ENCODE data around the gene TMEM39A.
A peak's percentile ranks its signal among the peaks of the same experiment; 100 is the strongest.

The TMEM39A gene, protein sequence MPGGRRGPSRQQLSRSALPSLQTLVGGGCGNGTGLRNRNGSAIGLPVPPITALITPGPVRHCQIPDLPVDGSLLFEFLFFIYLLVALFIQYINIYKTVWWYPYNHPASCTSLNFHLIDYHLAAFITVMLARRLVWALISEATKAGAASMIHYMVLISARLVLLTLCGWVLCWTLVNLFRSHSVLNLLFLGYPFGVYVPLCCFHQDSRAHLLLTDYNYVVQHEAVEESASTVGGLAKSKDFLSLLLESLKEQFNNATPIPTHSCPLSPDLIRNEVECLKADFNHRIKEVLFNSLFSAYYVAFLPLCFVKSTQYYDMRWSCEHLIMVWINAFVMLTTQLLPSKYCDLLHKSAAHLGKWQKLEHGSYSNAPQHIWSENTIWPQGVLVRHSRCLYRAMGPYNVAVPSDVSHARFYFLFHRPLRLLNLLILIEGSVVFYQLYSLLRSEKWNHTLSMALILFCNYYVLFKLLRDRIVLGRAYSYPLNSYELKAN

DNA sequence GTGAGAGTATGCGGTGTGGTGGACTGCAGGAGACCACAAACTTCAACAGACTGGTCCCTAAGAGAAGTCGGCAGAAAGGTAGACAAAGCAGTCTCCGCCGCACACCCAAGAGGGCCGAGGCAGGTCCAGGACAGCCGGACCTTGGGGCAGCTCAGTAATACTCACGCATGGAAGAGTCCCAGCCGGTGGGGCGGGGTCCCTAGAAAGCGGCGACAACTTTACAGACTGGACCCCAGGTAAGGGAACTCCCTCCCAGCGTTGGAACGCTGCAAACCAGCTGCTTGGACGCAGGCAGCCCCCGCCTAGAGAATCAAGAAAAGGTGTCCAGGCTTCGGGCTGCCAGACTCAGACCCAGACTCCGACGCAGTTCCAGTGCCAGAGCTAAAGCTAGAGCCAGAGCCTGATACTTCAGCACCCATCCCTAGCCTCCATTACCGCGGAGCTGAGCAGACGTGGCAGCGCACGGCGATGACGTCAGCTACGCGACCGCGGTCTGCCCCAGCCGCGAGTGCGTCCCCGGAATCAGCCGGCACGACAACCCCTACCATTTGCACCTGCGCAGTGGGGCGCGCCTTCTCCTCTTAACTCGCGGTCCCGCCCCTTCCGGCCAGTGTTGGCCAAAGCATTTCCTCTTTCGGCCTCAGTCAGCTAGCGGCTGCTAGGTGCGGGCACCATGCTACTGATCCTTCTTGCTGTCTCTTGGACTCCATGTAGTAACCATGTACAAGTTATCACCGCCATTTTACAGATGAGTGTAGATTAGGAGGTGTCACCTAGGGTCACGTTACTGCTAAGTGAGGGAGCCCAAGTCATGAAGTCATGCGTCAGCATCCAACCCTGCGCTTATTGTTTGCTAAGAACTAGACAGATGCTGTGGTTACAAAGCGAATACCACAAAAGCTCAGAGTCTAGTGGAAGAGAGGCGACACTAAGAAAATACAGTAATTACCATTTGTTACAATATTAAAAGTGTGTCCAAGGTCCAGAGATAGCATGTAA, at the start of gene TMEM39A:
TSS of gene TMEM39A (minus strand) at position 445 of the 999 bp plus-strand sequence. CDS start 1,541 bp downstream, outside the sequence.
- peak; percentile 100 for DNase-seq

DNA sequence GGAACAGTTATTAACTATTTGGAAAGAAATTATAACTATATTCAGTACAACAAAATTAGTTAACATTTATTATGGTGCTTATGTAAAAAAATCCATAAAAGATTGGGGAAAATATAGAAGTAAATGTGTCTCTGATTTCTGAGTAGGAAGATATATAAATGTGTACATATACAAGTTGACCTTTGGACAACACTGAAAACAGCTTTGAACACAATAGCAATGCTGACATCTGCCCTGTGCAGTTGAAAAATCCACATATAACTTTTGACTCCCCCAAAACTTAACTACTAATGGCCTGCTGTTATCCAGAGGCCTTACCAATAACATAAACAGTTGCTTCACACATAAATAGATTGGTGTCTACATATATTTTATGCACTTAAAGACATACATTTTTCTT, 47.3 kb upstream of the TMEM39A start:
- DNase-seq: no peak

DNA sequence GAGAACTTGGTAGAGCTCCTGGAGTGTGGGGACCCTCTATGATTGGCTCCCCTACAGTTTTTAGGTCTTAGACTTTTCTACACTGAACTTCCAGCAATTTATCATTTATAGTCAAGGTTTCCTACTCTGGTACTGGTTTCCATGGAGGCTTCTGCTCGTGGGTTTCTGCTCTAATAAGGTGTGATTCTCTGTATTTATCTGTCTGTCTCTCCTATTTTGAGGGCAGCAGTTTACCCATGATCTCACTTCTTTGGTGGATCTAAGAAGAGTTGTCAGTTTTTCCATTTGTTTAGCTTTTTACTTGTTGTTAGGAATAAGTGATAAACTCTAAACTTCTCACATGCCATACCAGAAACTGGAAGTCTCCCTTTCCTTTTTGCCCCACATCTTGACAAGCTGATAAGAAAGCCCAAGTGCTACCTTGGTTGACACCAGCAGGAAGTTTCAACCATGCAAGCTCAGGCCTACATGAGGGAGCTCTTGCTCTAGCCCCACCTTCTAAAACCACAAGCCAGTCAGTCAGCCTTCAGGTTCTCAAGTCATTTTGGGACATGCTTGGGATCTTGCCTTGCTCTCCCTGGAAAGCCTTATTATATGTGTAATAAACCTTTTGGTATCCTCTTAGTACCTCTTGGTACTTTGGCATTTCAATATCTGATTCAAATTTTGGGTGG, 44.9 kb upstream of the TMEM39A start:
- peak; percentile 39 for DNase-seq

DNA sequence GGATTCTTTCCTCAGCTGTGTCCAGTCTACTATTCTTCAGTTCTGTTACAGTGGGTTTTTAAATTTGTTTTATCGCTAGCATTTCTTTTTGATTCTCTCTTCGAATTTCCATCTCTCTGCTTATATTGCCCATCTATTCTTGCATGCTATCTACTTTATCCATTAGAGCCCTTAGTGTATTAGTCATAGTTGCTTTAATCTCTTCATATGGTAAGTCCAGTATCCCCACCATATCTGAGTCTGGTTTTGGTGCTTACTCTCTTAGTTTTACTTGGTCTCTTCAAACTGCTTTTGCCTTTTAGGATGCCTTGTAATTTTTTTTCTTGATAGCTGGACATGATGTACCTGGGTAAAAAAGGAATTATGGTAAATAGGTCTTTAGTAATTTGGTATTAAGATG, 44.0 kb upstream of the TMEM39A start:
- DNase-seq: no peak

DNA sequence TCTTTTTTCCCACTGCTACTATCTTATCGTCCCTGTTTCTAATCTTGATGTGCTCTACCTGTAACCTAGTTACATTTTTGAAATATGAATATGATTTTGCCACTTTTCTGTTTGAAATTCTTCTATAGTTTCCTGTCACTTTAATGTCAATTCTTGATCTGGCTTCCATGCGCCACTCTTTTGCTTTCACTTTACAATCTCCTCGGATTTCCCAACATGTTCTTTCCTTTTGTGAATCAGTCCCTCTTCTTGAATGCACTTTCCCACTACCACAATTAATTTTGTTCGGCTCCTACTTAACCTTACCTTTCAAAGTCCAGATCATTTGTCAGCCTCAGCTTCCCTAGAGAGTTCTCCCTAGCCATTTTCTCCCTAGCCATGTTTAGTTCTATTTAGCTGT, 43.2 kb upstream of the TMEM39A start:
- DNase-seq: no peak

DNA sequence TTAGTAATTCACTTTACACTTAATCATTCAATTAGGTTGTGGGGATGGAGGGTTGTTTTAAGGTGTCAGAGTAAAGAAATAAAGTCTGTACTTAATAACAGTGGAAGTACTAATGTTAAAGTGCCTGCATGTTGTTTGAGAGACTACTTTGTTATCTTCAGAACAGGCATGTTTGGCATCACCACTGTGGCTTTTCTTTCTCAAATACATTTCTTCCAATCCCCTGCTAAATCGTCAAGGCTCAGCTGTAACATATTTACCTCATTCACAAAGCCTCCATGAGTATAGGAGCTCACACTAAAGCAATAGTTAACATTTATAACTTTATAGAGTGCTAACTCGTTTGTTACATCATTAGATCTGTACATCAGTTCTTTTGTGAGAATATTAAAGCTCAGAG, 37.5 kb upstream of the TMEM39A start:
- DNase-seq: no peak

DNA sequence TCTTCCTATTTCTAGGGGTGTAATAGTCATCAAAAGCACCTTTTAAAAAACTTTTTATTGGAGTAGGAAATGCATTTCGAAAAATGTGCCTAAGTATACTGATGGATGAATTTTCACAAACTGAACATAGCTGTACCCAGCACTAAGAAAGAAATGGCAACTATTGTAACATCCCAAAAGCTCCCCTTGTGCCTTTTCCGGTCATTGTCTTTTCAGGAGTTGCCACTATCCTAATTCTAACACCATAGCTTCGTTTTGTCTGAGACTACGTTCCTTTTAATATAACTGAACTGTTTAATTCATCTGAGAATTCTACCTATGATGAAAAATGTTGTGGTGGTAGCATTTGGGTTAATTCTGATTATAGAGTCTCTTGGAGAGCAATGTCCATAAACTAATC, 36.9 kb upstream of the TMEM39A start:
- no peak for DNase-seq

DNA sequence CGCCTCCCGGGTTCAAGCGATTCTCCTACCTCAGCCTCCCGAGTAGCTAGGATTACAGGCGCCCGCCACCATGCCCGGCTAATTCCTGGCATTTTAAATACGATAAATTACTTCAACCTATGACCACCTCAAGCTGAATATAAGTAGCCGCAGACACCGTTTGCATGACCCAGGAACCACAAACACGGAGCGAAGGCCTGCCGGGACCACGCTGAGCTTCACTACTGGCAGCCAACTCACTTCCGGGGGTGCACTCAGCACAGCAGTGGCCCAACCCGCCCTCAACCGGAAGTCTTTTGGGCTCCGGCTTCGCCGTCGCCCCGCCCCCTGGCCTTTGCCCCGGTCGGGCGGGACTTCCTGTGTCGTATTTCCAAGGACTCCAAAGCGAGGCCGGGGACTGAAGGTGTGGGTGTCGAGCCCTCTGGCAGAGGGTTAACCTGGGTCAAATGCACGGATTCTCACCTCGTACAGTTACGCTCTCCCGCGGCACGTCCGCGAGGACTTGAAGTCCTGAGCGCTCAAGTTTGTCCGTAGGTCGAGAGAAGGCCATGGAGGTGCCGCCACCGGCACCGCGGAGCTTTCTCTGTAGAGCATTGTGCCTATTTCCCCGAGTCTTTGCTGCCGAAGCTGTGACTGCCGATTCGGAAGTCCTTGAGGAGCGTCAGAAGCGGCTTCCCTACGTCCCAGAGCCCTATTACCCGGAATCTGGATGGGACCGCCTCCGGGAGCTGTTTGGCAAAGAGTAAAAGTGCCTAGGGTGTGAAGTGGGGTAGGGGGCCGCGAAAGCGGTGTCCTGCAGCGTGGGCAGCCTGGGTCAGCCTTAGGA, 35.0 kb upstream of the TMEM39A start, which contains the start of gene TIMMDC1:
TSS of gene TIMMDC1 (plus strand) at position 362 of the 826 bp plus-strand sequence. CDS start at position 549, 187 bp downstream.
- DNase-seq: peak; percentile 97

DNA sequence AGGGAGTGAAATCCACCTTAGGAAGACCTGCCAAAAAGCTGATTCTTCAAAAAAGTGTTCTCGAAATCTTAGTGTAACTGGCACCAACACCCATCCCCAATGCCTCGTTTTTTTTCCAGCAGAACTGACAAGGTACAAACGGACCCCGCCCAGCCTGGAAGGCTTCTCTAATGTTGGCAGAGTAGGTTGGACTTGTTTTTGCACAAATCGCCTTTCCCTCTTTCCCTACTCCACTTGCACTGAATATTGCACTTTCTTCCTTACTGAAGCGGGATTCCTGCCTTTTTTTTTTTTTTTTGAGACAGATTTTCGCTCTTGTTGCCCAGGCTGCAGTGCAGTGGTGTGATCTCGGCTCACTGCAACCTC, 34.4 kb upstream of the TMEM39A start:
- peak; percentile 35 for DNase-seq

DNA sequence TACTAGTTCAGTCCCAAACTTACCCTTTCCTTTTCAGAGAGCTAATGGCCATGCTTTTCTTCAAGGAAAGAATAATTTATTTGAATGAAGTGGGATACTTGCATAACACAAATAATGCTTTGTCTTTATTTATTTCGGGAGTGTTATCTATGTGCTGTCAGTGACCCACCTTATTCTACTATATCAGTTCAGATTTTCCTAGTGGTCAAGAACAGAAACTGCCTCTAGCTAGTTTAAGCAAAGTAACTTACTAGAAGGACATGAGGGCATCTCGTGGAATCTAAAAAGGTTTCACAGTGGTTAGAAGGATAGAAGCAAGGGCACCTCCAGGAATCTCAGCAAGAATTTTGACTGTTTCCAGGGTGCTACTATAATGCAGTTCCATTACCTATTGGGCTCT, 31.2 kb upstream of the TMEM39A start:
- no peak for DNase-seq

DNA sequence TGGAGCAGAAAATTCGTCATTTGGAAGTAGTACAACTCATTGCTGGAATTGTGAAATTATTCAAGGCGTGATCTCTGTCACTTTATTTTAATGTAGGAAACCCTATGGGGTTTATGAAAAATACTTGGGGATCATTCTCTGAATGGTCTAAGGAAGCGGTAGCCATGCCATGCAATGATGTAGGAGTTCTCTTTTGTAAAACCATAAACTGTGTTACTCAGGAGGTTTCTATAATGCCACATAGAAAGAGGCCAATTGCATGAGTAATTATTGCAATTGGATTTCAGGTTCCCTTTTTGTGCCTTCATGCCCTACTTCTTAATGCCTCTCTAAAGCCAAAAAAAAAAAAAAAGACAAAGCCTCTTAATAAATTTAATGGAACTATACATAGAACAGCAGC, 29.4 kb upstream of the TMEM39A start:
- DNase-seq: no peak

DNA sequence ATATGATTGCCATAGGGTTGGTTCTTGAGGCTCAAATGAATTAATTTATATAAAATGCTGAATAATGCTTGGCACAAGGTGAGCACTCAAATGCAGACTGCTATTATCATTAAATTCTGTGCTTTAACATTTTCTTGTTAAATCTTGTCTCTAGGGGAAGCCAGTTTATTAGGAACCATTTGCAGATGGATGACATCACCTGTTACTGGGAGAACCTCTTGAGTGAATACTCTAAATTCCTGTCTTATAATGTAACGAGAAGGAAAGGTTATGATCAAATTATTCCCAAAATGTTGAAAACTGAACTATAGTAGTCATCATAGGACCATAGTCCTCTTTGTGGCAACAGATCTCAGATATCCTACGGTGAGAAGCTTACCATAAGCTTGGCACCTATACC, 28.7 kb upstream of the TMEM39A start:
- no peak for DNase-seq

DNA sequence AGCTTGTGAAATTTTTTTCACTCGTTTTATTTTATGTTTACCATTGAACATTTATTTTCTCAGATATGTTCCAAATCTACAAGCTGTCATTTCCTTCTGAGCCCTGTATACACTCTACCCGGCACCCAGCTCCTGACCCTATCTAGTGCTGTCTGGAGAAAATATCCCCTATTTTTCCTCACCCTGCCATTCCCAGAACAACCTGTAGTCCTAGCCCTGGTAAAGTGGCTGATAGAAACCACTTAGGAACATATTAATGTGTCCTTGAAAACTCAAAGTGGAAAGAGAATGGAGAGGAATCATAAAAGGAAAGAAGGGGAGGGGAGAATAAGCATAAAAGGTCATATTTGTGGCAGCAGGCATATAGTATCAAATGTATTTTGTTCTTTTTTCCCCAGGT, 26.7 kb upstream of the TMEM39A start:
- DNase-seq: no peak

DNA sequence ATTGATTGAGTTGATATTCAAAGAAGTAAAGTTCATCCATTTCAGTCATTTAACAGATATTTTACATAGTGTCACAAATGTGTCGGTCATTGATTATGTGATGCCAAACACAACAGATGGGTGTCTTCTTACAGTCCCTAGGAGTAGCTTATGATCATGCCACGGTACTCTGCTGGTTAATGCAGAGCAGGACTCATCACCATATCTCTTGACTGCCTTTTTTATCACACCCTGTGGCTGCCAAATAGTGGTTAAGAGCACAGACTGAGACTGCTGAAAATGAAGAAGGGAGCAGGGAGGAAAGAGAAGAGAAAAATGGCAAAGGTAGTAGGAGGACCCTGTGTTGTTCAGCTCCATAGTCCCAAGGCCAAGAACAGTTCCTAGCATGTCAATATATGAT, 22.1 kb upstream of the TMEM39A start:
- no peak for DNase-seq

DNA sequence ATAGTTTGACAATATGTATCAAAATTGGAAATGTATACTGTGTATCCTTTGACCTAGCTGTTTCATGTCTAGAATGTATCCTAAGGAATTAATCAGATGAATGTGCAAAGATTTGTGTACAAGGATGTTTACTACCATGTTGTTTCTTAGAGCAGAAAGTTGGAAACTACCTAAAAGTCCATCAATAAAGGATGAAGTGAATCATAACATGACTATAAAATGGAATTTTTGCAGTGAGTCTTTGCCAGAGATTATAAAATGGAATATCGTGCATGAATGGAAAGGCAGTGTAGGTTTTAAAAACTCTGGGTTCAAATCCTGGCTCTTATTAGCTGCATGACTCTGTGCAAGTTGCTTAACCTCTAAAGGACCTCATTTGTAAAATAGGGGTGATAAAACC, 19.7 kb upstream of the TMEM39A start:
- DNase-seq: no peak

DNA sequence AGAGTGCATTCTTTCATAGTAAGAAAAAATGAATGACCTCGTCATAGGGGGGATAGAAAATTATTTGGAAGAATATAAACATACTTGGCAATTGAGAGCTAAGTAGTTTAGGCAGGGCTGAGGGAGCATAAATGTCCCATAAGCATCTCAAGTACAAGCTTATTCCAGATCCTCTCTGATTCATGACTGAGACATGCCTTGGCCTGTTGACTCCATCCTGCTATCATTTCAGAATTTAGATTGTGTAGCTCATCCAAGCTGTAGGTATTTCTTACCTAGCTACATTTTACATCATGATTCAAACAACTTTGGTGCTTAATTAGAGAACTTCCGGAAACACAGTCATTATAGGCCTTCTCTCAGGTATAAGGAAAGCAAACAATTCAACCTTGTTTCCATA, 17.7 kb upstream of the TMEM39A start:
- DNase-seq: no peak

DNA sequence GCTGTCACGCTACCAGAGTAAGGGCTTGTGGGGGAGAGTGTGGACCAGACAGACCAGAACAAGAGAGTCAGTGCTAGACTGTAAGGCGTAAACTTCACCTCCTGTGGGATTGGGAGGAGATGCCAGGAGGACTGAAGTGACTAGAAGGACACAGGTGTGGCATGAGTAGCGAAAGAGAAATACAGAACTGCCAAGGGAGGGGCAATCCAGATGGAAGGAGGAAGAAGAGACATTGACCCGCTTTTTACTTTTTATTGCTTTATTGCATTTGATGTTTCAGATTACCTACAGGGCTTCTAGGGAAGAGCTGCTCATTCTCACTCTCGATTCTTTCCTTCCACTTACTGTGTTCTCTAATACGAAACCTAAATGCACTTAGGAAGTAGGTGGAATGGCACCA, 7.5 kb upstream of the TMEM39A start:
- no peak for DNase-seq

DNA sequence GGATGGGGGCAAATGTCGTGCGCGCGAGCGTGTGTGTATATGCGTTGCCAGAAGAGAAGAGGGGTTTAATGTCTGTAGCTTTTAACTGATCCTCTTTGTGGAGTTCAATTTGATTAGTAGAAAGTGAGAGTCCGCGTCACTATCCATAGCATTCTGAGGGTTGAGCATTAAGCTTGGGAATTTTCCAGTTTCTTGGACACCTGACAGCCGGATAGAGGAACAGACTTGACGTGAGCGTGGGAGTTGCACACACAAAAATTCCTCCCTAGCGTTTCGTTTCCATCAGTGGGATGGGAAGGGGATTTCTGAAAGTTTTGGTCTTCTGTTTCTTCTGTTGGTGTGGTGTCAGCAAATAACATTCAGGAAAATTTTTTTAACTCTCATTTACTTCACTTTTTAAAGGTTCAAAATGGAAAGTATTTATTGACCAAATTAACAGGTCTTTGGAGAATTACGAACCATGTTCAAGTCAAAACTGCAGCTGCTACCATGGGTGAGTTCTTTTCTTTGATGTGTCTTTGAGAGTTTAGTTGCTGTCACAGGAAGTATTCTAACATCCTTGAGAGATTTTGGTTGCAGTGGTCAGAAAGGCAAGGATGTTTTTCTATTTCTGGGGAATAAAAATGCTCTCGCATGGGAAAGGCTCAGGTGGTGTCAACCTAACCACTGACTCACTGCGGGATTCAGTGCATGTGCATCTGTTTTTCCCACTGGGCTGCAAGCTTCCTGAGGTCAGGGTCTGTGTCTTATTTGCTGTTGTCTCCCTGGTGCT, 6.2 kb upstream of the TMEM39A start:
- DNase-seq: no peak

DNA sequence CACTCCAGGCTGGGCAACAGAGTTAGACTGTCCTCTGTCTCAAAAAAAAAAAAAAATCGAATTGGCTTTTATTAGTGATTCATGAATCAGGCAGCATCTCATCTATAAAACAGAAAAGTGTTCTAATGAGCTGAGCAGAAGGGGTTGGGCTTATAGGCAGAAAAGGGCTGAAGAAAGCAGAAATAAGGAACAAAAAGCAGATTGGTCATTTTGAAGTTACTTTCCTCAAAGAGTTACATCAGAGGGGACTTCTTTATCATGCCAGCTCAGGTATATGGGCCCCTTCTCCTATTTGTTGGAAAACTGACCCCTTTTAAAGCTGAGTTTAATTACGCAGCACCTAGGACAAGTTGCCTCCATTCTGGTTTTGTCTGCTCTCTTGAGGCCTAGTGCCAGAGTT, 4.6 kb upstream of the TMEM39A start:
- no peak for DNase-seq

DNA sequence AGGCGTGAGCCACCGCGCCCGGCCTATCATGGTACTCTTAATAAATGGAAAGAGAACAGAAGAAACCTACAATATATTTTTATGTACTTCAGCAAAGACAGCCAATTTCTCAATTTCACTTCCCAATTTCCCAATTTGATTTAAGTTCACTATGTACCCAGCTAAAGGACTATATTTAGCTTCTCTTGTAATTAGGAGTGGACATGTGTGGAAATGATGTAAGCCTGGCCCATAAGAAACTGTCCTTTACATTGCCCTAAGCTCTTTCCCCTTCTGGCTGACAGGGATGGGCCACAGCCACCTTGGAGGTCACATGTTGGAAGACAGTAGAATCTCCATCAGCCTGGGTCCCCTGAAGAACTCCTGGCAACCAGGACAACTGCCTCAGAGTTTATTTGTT, 6.2 kb downstream of the TMEM39A start:
- no peak for DNase-seq

DNA sequence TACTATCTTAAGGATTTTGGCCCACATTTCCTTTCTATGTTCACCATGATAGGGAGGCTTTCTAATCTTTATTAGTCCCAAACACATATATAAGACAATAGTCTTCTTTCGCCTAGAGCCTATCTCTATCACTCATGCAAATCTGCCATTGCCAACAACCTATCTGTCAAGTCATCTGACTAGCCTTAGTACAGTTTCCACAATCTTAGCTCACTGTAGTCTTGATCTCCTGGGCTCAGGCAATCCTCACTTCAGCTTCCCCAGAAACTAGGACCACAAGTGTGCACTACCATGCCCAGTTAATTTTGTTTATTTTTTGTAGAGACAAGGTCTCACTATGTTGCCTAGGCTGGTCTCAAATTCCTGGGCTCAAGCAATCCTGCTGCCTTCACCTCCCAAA, 6.9 kb downstream of the TMEM39A start:
- no peak for DNase-seq
